ENCODE results near the gene GJB1.

The GJB1 gene

GRCh38 chrX:71215338-71215912, 7.6 kb upstream of the GJB1 start:
- no peak for DNase-seq

GRCh38 chrX:71216485-71216884, 6.5 kb upstream of the GJB1 start:
- no peak for DNase-seq

GRCh38 chrX:71217298-71217697, 5.7 kb upstream of the GJB1 start:
- no peak for DNase-seq

GRCh38 chrX:71221145-71221544, 1.9 kb upstream of the GJB1 start:
- DNase-seq: no peak

GRCh38 chrX:71224098-71224708, 1.2 kb downstream of the GJB1 start:
- no peak for DNase-seq

GRCh38 chrX:71225009-71225408, 2.0 kb downstream of the GJB1 start:
- DNase-seq: no peak

GRCh38 chrX:71225676-71226075, 2.7 kb downstream of the GJB1 start:
- DNase-seq: no peak

GRCh38 chrX:71227370-71228062, 4.5 kb downstream of the GJB1 start:
- DNase-seq: no peak

GRCh38 chrX:71228063-71228642, 5.1 kb downstream of the GJB1 start:
- no peak for DNase-seq

- DNase-seq: no peak
Observed at GRCh38 chrX:71235482-71235881, 12.5 kb downstream of the GJB1 start.

GRCh38 chrX:71236836-71237235, 13.8 kb downstream of the GJB1 start:
- DNase-seq: no peak

GRCh38 chrX:71239781-71240180, 16.8 kb downstream of the GJB1 start:
- DNase-seq: no peak

GRCh38 chrX:71241301-71241700, 18.3 kb downstream of the GJB1 start:
- DNase-seq: no peak

GRCh38 chrX:71244359-71245128, 21.5 kb downstream of the GJB1 start:
- no peak for DNase-seq

GRCh38 chrX:71245159-71245558, 22.1 kb downstream of the GJB1 start:
- no peak for DNase-seq

GRCh38 chrX:71250841-71251240, 27.8 kb downstream of the GJB1 start:
- DNase-seq: no peak

GRCh38 chrX:71251466-71251973, 28.5 kb downstream of the GJB1 start:
- DNase-seq: peak; percentile 52

GRCh38 chrX:71252221-71252620, 29.2 kb downstream of the GJB1 start:
- DNase-seq: no peak

- peak; percentile 63 for DNase-seq
Observed at GRCh38 chrX:71253253-71254091, 30.4 kb downstream of the GJB1 start.

- DNase-seq: peak; percentile 81
Observed at GRCh38 chrX:71254092-71254963, 31.3 kb downstream of the GJB1 start, which contains the start of gene ZMYM3. Gene ZMYM3 (minus strand): TSS chrX:71254140. CDS start chrX:71253255, 885 bp downstream.

- DNase-seq: no peak
Observed at GRCh38 chrX:71256051-71256450, 33.0 kb downstream of the GJB1 start.
